Psoas muscle (tissue), 8 donors: ENCODE results near the gene UBE2QL1. TPM values are rescaled to one million over a fixed set of nuclear protein-coding genes. Genes with fewer than 3 reads are reported as not detected.

ENCODE experiments used
- ATAC-seq, 4 donors: fragments of 200-7000 bp; cut with Tn5 transposase; one replicate each; pipeline ENCODE4 v1.9.1; 2020; ENCODE audit warnings: moderate library complexity in 3 of 4, mild to moderate bottlenecking in 2 of 4
- DNase-seq, 2 donors: peaks; one replicate each; pipeline ENCODE4 v3.0.0-alpha.2; 2020
- H3K27ac ChIP-seq: fragments of 200-600 bp; one replicate; pipeline ENCODE4 v1.8.0; 2022
- H3K27me3 ChIP-seq, 3 donors: fragments of 200-600 bp in 1 of 3; one replicate each; pipeline versions ENCODE4 v1.6.1 to v1.8.0; 2013 to 2022; ENCODE audit warnings: low read length in 2 of 3, mild to moderate bottlenecking in 2 of 3, moderate library complexity in 1 of 3; ENCODE audit not compliant: insufficient read depth in 3 of 3
- H3K36me3 ChIP-seq, 2 donors: fragments of 200-600 bp in 1 of 2; one replicate each; pipeline versions ENCODE4 v1.6.1 to v1.8.0; 2013 to 2022; ENCODE audit warnings: low read depth in 1 of 2, mild to moderate bottlenecking in 1 of 2, moderate library complexity in 1 of 2; ENCODE audit not compliant: insufficient read depth in 1 of 2
- H3K4me1 ChIP-seq: fragments of 200-600 bp; one replicate; pipeline ENCODE4 v1.8.0; 2022
- H3K4me3 ChIP-seq: fragments of 200-600 bp; one replicate; pipeline ENCODE4 v1.8.0; 2022; ENCODE audit warnings: mild to moderate bottlenecking
- H3K9me3 ChIP-seq: fragments of 200-600 bp; one replicate; pipeline ENCODE4 v1.8.0; 2022
- CTCF ChIP-seq: fragments of 200-600 bp; IDR thresholded peaks from one replicate; pipeline ENCODE4 v1.8.0; 2022; ENCODE audit warnings: antibody characterized with exemption
- WGBS, 3 donors: extraction: QIAGEN DNeasy Blood & Tissue Kit; methylation state at CpG; one replicate each; pipeline versions ENCODE4 v1.1.6 to v1.1.7; 2013; 5-methylcytosine and 5-hydroxymethylcytosine counted together
- intact Hi-C, 2 donors: fragments of 100-400 bp; cut with DNase I; formaldehyde crosslinking; loops; one replicate each; pipeline versions ENCODE4 v1.11.0 to v1.14.2; 2022
- polyA plus RNA-seq, 3 donors: library from polyadenylated mRNA; stranded (reverse); fragments of 200-250 nt; gene quantifications; one replicate each; pipeline ENCODE4 v1.2.3, GENCODE V29; 2013
- total RNA-seq, 4 donors: library from RNA; stranded (reverse); fragmentation: NEBNext Ultra II Directional in 2 of 4; extraction: Animal tissue kit (Norgen Biotek cat#: 25700) in 2 of 4; gene quantifications; one replicate each; pipeline versions ENCODE4 v1.2.1 to v1.2.4, GENCODE V29; 2021 to 2023
- donor health status: healthy with polysubstance abuse.
- donor health status: DM: no; HTN: no; CAD: no; lungs with moderate emphysema.
- donor health status: Bipolar disorder and iron deficiency.
- donor health status: healthy.
- donor health status: DM: yes; HTN: yes; CAD: no.
- donor health status: DM: no; HTN: no; CAD: no.
- donor health status: DM: no; HTN: no; CAD: no.
- donor health status: DM: yes; HTN: yes; CAD: no.

The UBE2QL1 gene
- total and polyA plus RNA-seq, 7 donors: 3.2 to 96.2 (median 20.9) TPM

DNA sequence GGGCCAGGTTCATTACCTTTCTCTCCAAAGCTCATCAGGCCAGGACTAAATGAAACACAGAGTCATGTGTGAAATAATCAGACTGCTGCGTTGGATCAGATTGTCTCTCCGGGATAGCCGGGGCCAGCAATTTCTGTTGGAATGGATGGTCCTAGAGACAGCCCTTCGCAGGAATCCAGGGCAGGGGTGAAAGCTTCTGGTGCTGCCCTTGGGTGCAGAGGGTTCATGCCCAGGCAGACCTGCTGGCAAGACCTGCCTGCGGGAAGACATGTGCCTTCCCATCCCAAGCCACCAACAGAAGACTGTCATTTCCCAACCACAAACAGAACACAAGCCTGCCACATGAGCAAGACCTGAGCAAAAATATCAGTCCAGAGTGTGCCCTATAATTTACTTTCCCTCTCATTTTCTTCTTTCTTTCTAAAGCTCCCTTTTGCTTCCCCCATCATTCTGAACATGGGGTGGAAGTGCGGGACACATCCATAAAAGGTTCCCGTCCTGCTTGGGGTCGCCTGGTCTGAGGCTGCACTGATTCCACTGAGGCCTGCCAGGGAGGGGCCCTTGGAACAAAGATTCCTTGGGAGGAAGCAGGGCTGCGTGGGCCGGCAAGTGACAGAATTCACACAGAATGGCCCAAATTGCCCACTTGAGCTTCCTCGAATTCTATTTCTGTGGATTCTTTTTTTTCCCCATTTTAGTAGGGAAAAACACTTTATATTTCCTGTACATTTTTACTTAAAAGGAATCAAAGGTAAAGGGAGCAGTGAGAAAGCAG, 57.3 kb downstream of the UBE2QL1 start:
- peaks cover 8% of the 10 kb centered on the region for H3K9me3 ChIP-seq
- H3K4me1 ChIP-seq: peaks cover 4% of the 10 kb centered on the region
- no peak overlapping the region for H3K27ac ChIP-seq
- TF ChIP-seq CTCF: no peak
- DNase-seq: no peak
- intact Hi-C loops: loop anchor here in 1 of 2 donors (5.0 kb wide), 1 partner anchor 49 kb away; no protein-coding TSS in a partner anchor
- H3K27me3 ChIP-seq: no peaks in the 10 kb centered on the region
- H3K4me3 ChIP-seq: no peak overlapping the region
- H3K36me3 ChIP-seq: no peaks in the 10 kb centered on the region
- 80 to 83% (median 82%) methylated on average over 11 of the region's 11 CpGs for WGBS, 3 donors
- no peak for ATAC-seq

DNA sequence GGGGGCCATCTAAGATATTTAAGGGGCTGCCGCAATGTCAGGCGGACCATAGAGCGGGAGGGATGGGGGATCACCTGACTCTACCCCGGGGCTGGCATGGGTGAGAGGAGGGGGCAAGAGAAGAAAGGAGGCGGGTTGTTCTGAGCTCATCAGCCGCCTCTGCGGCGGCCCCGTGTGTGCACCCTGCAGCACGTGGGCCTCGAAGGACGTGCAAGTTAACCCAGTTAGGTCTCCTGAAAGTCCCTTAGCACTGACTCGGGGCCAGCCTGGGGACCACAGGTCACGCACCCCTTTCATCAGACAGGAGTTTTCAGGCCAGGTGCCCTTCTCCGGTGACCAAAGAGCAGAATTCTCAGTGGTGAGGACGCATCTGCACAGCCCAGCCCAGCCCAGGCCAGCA, 58.0 kb downstream of the UBE2QL1 start:
- intact Hi-C loops: loop anchor here in 1 of 2 donors (5.0 kb wide), 1 partner anchor 49 kb away; no protein-coding TSS in a partner anchor
- DNase-seq (no peak), ATAC-seq (no peak)
- H3K27ac ChIP-seq: no peak overlapping the region
- H3K4me3 ChIP-seq: no peak overlapping the region
- H3K9me3 ChIP-seq: peaks cover 8% of the 10 kb centered on the region
- H3K4me1 ChIP-seq: peaks cover 8% of the 10 kb centered on the region
- no peaks in the 10 kb centered on the region for H3K27me3 ChIP-seq
- H3K36me3 ChIP-seq: no peaks in the 10 kb centered on the region
- TF ChIP-seq CTCF: no peak
- 84 to 90% (median 89%) methylated on average over 16 of the region's 16 CpGs for WGBS, 3 donors

DNA sequence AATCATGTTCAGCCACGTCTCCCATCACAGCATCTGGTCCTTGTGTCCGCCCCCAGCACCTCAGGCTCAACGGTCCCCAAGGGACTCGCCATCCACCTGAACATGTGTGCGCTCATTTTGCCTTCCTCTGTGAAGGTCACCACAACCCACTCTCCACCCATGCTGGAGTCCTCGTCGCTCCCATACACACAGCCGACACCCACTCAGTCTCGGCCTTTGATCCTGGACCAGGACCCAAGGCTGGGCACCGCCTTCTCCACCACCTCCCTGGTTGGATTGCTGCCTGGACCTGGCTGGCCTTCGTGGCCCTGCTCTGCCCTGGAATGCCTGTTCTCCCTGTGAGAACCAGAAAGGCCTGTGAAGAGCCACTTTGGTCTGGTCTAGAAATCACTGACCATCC, 60.3 kb downstream of the UBE2QL1 start:
- ATAC-seq: no peak

DNA sequence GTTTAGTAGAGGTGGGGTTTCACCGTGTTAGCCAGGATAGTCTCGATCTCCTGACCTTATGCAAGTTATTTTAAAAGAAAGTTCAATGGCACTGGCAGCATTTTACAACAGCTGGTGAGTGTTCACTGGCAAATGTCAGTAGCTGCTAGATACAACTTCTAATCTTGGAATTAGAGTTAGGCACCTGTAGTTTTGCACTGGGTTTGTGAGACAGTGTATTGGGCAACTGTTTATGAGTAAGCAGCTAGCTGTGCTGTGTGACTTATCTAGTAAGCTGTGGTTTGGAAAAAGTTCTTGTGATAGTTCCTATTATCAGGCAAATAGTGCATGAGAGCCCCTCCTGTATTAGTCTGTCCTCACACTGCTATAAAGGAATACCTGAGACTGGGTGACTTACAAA, 61.5 kb downstream of the UBE2QL1 start:
- peak overlapping the region; percentile 80 for H3K27ac ChIP-seq
- intact Hi-C loops: no loop called here
- WGBS, 3 donors: 33 to 38% (median 36%) methylated on average over 2 of the region's 2 CpGs
- no peak for TF ChIP-seq CTCF
- no peak overlapping the region for H3K4me3 ChIP-seq
- no peaks in the 10 kb centered on the region for H3K9me3 ChIP-seq
- peak; percentile 89 to 98 (median 95) for ATAC-seq
- H3K4me1 ChIP-seq: peaks cover 8% of the 10 kb centered on the region
- no peaks in the 10 kb centered on the region for H3K36me3 ChIP-seq
- DNase-seq: no peak
- no peaks in the 10 kb centered on the region for H3K27me3 ChIP-seq

More for the DNA sequence above, 60.3 kb downstream of the UBE2QL1 start:
- no peak for TF ChIP-seq CTCF
- Histone ChIP-seq H3K4me1 (peaks cover 8% of the 10 kb centered on the region), H3K9me3 (no peaks in the 10 kb centered on the region), H3K36me3 (no peaks in the 10 kb centered on the region), H3K4me3 (no peak overlapping the region), H3K27me3 (no peaks in the 10 kb centered on the region), H3K27ac (no peak overlapping the region)
- WGBS, 3 donors: 79 to 83% (median 81%) methylated on average over 11 of the region's 11 CpGs
- intact Hi-C loops: loop anchor here in 1 of 2 donors (5.0 kb wide), 1 partner anchor 52 kb away; no protein-coding TSS in a partner anchor
- DNase-seq: no peak
